GM21717 (cell line): Measurements from ENCODE around the gene NSUN3.

Experiments
- ATAC-seq: cut with Tn5 transposase; IDR thresholded peaks from one replicate; pipeline ENCODE4 v1.9.1; 2021; ENCODE audit warnings: mild to moderate bottlenecking, moderate library complexity; ENCODE audit not compliant: unreplicated experiment

Gene NSUN3

GRCh38 chr3:94176988-94177745 lies 114.3 kb downstream of the NSUN3 start:
- ATAC-seq: no peak
